Measurements from ENCODE around the gene TAMALIN. TPM values are rescaled to one million over a fixed set of nuclear protein-coding genes. Genes with fewer than 3 reads are reported as not detected.

Gene TAMALIN
- total and polyA plus RNA-seq, 2 of the 4 experiments (the other 2 are of a cell fraction) = 2.7 to 5.3 TPM

GRCh38 chr12:52049286-52049685, 42.5 kb downstream of the TAMALIN start:
- 0 out of 2 replicates have a peak overlapping the region, but pooled peaks have one; percentile 27 for H2AK5ac ChIP-seq (ENCODE audit: low read depth, low read length)
- ATAC-seq (ENCODE audit: low read depth) = no peak
- no peak overlapping the region for H2AK9ac ChIP-seq (replicated peaks; ENCODE audit: low read depth, low read length, poor library complexity)
- H4K5ac ChIP-seq (ENCODE audit: low read depth, low read length) = no peak overlapping the region
- no peak overlapping the region for H2BK15ac ChIP-seq (ENCODE audit: low read depth, low read length)
- dilution Hi-C loops (cut with HindIII; ENCODE audit: low sequenced_read_pairs, unreplicated experiment) (no loop called here), intact Hi-C loops (cut with micrococcal nuclease) (no loop called here), in situ Hi-C loops (cut with MboI; ENCODE audit: low sequenced_read_pairs) (no loop called here)
- no TSS peak for BruUV-seq (replicated peaks)
- H4K8ac ChIP-seq (ENCODE audit: low read depth in 2 of 2, low read length in 2 of 2) = no peak overlapping the region
- no peak overlapping the region for H3K4me2 ChIP-seq (ENCODE audit: low read depth, low read length)
- no peak overlapping the region for H3K27ac ChIP-seq (ENCODE audit: insufficient read depth, low read length)
- peaks cover 0 to 71% of the 10 kb centered on the region in 2 experiments; a peak in 2 of 4 replicates for H3K79me1 ChIP-seq (ENCODE audit: low read depth in 1 of 2, low read length in 2 of 2)
- no peak overlapping the region for H2BK120ac ChIP-seq (ENCODE audit: low read depth, low read length)
- TF ChIP-seq POLR2A (IDR thresholded peaks at IDR 0.05; ENCODE audit: low read depth, low read length) (no peak; the same call in 1 of the 2 replicates), NFE2L2 (IDR thresholded peaks at IDR 0.05; ENCODE audit: low read depth, low read length) (no peak), CEBPB (IDR thresholded peaks at IDR 0.05; ENCODE audit: low read depth, low read length) (no peak), SMC3 (IDR thresholded peaks at IDR 0.05; ENCODE audit: low read depth, low read length) (no peak), BHLHE40 (IDR thresholded peaks at IDR 0.05; ENCODE audit: low read depth, low read length) (no peak), MXI1 (IDR thresholded peaks at IDR 0.05; ENCODE audit: borderline replicate concordance, low read depth, low read length) (no peak), RCOR1 (IDR thresholded peaks at IDR 0.05; ENCODE audit: insufficient replicate concordance, low read length) (no peak), ELK1 (IDR thresholded peaks at IDR 0.05; ENCODE audit: borderline replicate concordance, low read depth, low read length) (no peak), RAD21 (IDR thresholded peaks at IDR 0.05; ENCODE audit: low read length) (no peak)
- no peak overlapping the region for H3K14ac ChIP-seq (replicated peaks; ENCODE audit: low read depth, low read length)
- POLR2A ChIA-PET (ENCODE audit: unreplicated experiment) = no interaction called here
- H3K9me3 ChIP-seq (ENCODE audit: control insufficient read depth, insufficient read depth, low read length) = no peaks in the 10 kb centered on the region
- H3K9ac ChIP-seq (ENCODE audit: low read depth, low read length) = no peak overlapping the region
- H3K4me3 ChIP-seq (ENCODE audit: insufficient read depth, low read depth, low read length) = no peak overlapping the region
- H3K4me1 ChIP-seq (ENCODE audit: control insufficient read depth, insufficient read depth, low read length) = peaks cover 18% of the 10 kb centered on the region
- H3K9me1 ChIP-seq (ENCODE audit: insufficient read depth, low read length) = peaks cover 14% of the 10 kb centered on the region; the same call in 1 of the 2 replicates
- H2AFZ ChIP-seq (replicated peaks; ENCODE audit: low read length, poor library complexity) = no peak overlapping the region
- no peak overlapping the region for H3K18ac ChIP-seq (ENCODE audit: low read depth, low read length)
- peaks cover under 1% of the 10 kb centered on the region for H3K36me3 ChIP-seq (ENCODE audit: control insufficient read depth, insufficient read depth, low read length)
- no peak overlapping the region for H3K23ac ChIP-seq (ENCODE audit: low read depth, low read length)
- no peak overlapping the region for H4K91ac ChIP-seq (ENCODE audit: insufficient read depth, low read depth, low read length)
- no peak overlapping the region for H2BK5ac ChIP-seq (ENCODE audit: low read depth, low read length, poor library complexity, severe bottlenecking)
- H3K27me3 ChIP-seq (ENCODE audit: control insufficient read depth, insufficient read depth, low read length) = no peaks in the 10 kb centered on the region
- DNase-seq = no peak
- CTCF ChIA-PET = no interaction called here
- no peak overlapping the region for H2BK20ac ChIP-seq (ENCODE audit: low read depth, low read length)
- 85% methylated on average over 3 of the region's 4 CpGs; no CpG with 5 or more reads in 1 of the 2 experiments for WGBS, 2 experiments (ENCODE audit: extremely low coverage in 2 of 2, insufficient read length in 1 of 2)
- peaks cover 31% of the 10 kb centered on the region for H4K20me1 ChIP-seq (ENCODE audit: insufficient read depth, low read length)
- H3K56ac ChIP-seq (ENCODE audit: extremely low read depth, insufficient read depth, low read length) = no peak overlapping the region
- no peak overlapping the region for H3K4ac ChIP-seq (ENCODE audit: low read depth, low read length)
